Measurements from ENCODE around the gene FMO2. TPM values are rescaled to one million over a fixed set of nuclear protein-coding genes. Genes with fewer than 3 reads are reported as not detected.

Gene FMO2
- total RNA-seq, 3 donors from 2014 or later: 79.5 to 141 (median 132) TPM

DNA sequence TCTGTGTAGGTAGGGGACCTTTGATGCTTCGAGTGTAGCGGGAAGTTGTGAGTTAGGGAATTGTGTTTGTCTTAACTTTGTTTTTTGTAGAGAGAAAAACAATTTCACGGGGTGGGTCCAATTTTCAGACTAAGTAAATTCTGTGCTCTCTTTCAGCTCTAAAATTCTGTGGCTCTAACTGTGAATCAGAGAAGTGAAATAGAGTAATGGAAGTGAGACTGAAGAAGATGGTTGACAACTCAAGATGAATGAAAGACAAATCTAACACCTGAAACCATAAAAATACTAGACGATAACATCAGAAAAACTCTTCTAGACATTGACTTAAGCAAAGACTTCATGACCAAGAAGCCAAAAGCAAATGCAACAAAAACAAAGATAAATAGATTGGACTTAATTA lies 58.8 kb downstream of the FMO2 start:
- TF ChIP-seq, protein P1, sequence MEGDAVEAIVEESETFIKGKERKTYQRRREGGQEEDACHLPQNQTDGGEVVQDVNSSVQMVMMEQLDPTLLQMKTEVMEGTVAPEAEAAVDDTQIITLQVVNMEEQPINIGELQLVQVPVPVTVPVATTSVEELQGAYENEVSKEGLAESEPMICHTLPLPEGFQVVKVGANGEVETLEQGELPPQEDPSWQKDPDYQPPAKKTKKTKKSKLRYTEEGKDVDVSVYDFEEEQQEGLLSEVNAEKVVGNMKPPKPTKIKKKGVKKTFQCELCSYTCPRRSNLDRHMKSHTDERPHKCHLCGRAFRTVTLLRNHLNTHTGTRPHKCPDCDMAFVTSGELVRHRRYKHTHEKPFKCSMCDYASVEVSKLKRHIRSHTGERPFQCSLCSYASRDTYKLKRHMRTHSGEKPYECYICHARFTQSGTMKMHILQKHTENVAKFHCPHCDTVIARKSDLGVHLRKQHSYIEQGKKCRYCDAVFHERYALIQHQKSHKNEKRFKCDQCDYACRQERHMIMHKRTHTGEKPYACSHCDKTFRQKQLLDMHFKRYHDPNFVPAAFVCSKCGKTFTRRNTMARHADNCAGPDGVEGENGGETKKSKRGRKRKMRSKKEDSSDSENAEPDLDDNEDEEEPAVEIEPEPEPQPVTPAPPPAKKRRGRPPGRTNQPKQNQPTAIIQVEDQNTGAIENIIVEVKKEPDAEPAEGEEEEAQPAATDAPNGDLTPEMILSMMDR (IDR thresholded peaks at IDR 0.05): no peak
- TF ChIP-seq POLR2AphosphoS5 (IDR thresholded peaks at IDR 0.05) (no peak), POLR2A (IDR thresholded peaks at IDR 0.05) (no peak)
- Histone ChIP-seq H3K4me3 (no peak overlapping the region), H3K4me1 (no peaks in the 10 kb centered on the region), H3K27me3 (no peaks in the 10 kb centered on the region), H3K36me3 (no peaks in the 10 kb centered on the region), H3K27ac (no peak overlapping the region), H3K9me3 (peaks cover 0 to 6% of the 10 kb centered on the region in 2 donors)
- intact Hi-C loops (cut with DNase I; ENCODE audit: low total_unique reads): loop anchor here (10.0 kb wide), 1 partner anchor 71 kb away; the partner anchor contains the start of gene FMO4
- no peak for DNase-seq (ENCODE audit: low spot score in 2 of 2)

DNA sequence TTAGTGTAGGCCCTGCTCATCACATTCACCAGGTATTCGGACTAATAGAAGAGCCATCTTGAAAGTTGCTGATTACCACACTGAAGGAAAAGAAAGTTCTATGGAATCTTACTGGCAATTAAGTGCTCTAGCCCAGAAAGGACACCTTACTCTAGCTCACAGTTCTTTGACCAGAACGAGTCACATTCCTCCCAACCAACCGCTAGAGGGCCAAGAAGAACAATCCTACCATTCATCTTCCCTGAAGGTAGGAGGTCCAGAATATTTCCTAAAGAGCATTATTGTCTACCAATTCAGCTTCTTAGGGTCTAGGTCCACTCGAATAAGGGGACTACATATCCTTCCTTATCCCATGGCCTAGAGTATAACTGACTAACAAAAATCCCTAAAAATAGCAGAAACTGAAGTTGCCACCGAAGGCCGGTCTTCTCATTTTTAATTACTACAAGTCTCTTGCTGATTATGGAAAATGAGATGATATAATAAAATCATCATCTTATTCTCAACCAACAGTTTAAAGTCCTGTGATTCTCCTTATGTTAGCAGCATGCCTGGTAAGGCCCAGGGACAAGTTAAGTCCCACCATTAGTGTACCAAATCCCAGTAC lies 60.5 kb downstream of the FMO2 start:
- no peaks in the 10 kb centered on the region for H3K27me3 ChIP-seq
- H3K9me3 ChIP-seq: no peaks in the 10 kb centered on the region
- DNase-seq (ENCODE audit: low spot score in 2 of 2): no peak
- intact Hi-C loops (cut with DNase I; ENCODE audit: low total_unique reads): loop anchor here (10.0 kb wide), 1 partner anchor 69 kb away; the partner anchor contains the start of gene FMO4
- TF ChIP-seq, protein P1 (IDR thresholded peaks at IDR 0.05): peak; percentile 69 to 76 (median 72)
- TF ChIP-seq POLR2AphosphoS5 (IDR thresholded peaks at IDR 0.05): no peak
- no peak overlapping the region for H3K27ac ChIP-seq
- no peaks in the 10 kb centered on the region for H3K36me3 ChIP-seq
- H3K4me1 ChIP-seq: no peaks in the 10 kb centered on the region
- H3K4me3 ChIP-seq: no peak overlapping the region

DNA sequence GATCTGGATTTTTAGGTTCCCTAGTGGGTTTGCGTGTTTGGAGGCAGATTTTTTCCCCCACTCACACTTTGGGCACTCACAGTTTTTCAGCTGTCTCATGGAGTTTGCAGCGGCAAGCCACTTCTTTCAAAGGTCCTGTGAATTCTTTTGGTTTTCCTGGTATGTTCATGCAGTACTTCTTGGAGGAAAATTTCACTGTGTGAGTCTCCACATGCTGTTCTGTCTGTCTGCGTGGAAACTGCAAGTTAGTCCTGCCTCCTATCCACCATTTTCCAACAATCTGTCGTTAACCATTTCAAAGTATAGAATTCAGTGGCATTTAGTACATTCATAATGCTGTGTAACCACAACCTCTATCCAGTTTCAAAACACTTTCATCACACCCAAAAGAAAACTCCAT lies 62.4 kb downstream of the FMO2 start:
- Histone ChIP-seq H3K27ac (no peak overlapping the region), H3K9me3 (no peaks in the 10 kb centered on the region), H3K4me3 (no peak overlapping the region), H3K27me3 (no peaks in the 10 kb centered on the region), H3K36me3 (no peaks in the 10 kb centered on the region), H3K4me1 (no peaks in the 10 kb centered on the region)
- intact Hi-C loops (cut with DNase I; ENCODE audit: low total_unique reads): loop anchor here (10.0 kb wide), 1 partner anchor 67 kb away; the partner anchor contains the start of gene FMO4
- no peak for TF ChIP-seq POLR2AphosphoS5 (IDR thresholded peaks at IDR 0.05)
- TF ChIP-seq, protein P1 (IDR thresholded peaks at IDR 0.05): no peak
- no peak for TF ChIP-seq POLR2A (IDR thresholded peaks at IDR 0.05)
- DNase-seq (ENCODE audit: low spot score in 2 of 2): no peak

DNA sequence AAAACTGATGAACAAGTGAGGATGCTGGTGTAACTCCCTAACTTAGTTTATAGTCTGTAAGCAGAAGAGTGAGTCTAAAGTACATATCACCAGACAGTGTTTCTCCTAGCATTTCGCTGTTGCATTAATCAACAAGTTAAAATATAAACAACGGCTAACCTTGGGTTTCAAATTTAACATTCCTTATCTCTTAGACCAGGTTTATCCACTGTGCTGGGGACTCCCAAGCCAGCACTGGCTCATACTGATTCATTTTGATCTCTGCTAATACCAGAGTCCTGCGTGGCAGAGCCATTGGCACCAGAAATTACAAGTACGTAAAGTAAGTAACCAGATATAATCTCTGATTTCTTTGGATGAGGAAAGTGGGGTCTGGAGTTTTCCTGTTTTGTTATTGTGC lies 63.2 kb downstream of the FMO2 start, which contains the start of gene FMO1:
Gene FMO1, plus strand, starts transcription at position 193 of the 400 bp plus-strand sequence. CDS start 9,594 bp downstream, outside the sequence.
- DNase-seq (ENCODE audit: low spot score in 2 of 2): no peak
- TF ChIP-seq POLR2AphosphoS5 (IDR thresholded peaks at IDR 0.05) (no peak), POLR2A (IDR thresholded peaks at IDR 0.05) (no peak)
- TF ChIP-seq, protein P1 (IDR thresholded peaks at IDR 0.05): no peak
- Histone ChIP-seq H3K36me3 (no peaks in the 10 kb centered on the region), H3K27me3 (no peaks in the 10 kb centered on the region), H3K4me3 (no peak within 1 kb of the TSS), H3K4me1 (no peaks in the 10 kb centered on the region), H3K9me3 (no peaks in the 10 kb centered on the region), H3K27ac (no peak within 1 kb of the TSS)
- intact Hi-C loops (cut with DNase I; ENCODE audit: low total_unique reads): loop anchor here (10.0 kb wide), 1 partner anchor 66 kb away; the partner anchor contains the start of gene FMO4

DNA sequence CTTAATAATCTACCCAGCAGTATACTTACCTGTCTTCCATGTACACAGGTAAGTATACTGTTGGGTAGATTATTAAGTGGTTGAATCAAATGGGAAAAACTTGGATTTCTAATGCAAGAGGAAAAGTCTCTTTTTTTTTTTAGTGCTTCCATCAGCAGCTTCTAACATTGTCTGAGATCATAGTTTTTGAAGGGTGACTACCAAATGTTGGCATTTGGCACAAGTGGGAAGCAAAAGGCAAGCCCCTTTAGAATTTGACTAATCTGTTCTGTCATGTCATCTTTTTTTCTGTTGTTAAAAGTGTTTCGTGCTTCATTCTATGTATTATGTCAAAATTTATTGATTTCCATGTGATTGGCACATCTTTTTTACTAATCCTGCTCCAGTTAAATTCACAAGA lies 63.7 kb downstream of the FMO2 start:
- Histone ChIP-seq H3K4me1 (no peaks in the 10 kb centered on the region), H3K36me3 (no peaks in the 10 kb centered on the region), H3K4me3 (no peak overlapping the region), H3K27ac (no peak overlapping the region), H3K27me3 (no peaks in the 10 kb centered on the region), H3K9me3 (no peaks in the 10 kb centered on the region)
- no peak for DNase-seq (ENCODE audit: low spot score in 2 of 2)
- intact Hi-C loops (cut with DNase I; ENCODE audit: low total_unique reads): loop anchor here (10.0 kb wide), 1 partner anchor 66 kb away; the partner anchor contains the start of gene FMO4
- TF ChIP-seq, protein P1 (IDR thresholded peaks at IDR 0.05): no peak
- no peak for TF ChIP-seq POLR2A (IDR thresholded peaks at IDR 0.05)
- TF ChIP-seq POLR2AphosphoS5 (IDR thresholded peaks at IDR 0.05): no peak
